IMR-90 (cell line): ENCODE results near the gene RYR3. TPM values are rescaled to one million over a fixed set of nuclear protein-coding genes. Genes with fewer than 3 reads are reported as not detected.

Experiments used
- ATAC-seq: fragments of 200-7000 bp; cut with Tn5 transposase; 2 replicates; pipeline ENCODE4 v1.9.1; 2020; ENCODE audit warnings: low read depth, mild to moderate bottlenecking, moderate library complexity
- BruUV-seq: library from RNA; stranded (reverse); fragments of 400-500 nt; replicated peaks from 2 replicates; lab custom pipeline; 2021; lab: Mats Ljungman, UMichigan
- CTCF ChIA-PET: fragments of 300-600 bp; formaldehyde crosslinking; extraction: SDS; loops from one replicate; lab custom pipeline; 2021; ENCODE audit warnings: antibody characterized with exemption; lab: Yijun Ruan, JAX
- POLR2A ChIA-PET: fragments of 300-600 bp; sonication (Branson Sonifier 250); formaldehyde crosslinking; loops from one replicate; lab custom pipeline; 2022; ENCODE audit warnings: antibody characterized with exemption; ENCODE audit not compliant: unreplicated experiment; lab: Charles Lee
- DNase-seq: peaks from one replicate; pipeline ENCODE4 v3.0.0; 2013
- H2AFZ ChIP-seq: replicated peaks from 2 replicates; pipeline ENCODE3; 2013; ENCODE audit warnings: low read length, mild to moderate bottlenecking; ENCODE audit not compliant: poor library complexity
- H2AK5ac ChIP-seq: 2 replicates; pipeline ENCODE4 v1.6.1; 2013; ENCODE audit warnings: low read depth, low read length, inconsistent platforms
- H2AK9ac ChIP-seq: replicated peaks from 2 replicates; pipeline ENCODE3; 2013; ENCODE audit warnings: mild to moderate bottlenecking, low read depth, low read length, moderate library complexity; ENCODE audit not compliant: poor library complexity
- H2BK120ac ChIP-seq: 2 replicates; pipeline ENCODE4 v1.6.1; 2013; ENCODE audit warnings: low read depth, low read length, inconsistent platforms
- H2BK15ac ChIP-seq: 3 replicates; pipeline ENCODE4 v1.6.1; 2013; ENCODE audit warnings: low read depth, low read length, inconsistent platforms
- H2BK20ac ChIP-seq: 2 replicates; pipeline ENCODE4 v1.6.1; 2013; ENCODE audit warnings: low read depth, mild to moderate bottlenecking, inconsistent platforms, low read length, moderate library complexity
- H2BK5ac ChIP-seq: 2 replicates; pipeline ENCODE4 v1.6.1; 2013; ENCODE audit warnings: mild to moderate bottlenecking, low read depth, low read length, inconsistent platforms; ENCODE audit not compliant: poor library complexity, severe bottlenecking
- H3K14ac ChIP-seq: replicated peaks from 2 replicates; pipeline ENCODE4 v1.6.1; 2013; ENCODE audit warnings: low read depth, low read length, inconsistent platforms
- H3K18ac ChIP-seq: 2 replicates; pipeline ENCODE4 v1.6.1; 2013; ENCODE audit warnings: low read depth, low read length, control low read depth
- H3K23ac ChIP-seq: 2 replicates; pipeline ENCODE4 v1.6.1; 2013; ENCODE audit warnings: low read depth, low read length, inconsistent platforms
- H3K27ac ChIP-seq: 2 replicates; pipeline ENCODE4 v1.5.1; 2013; ENCODE audit warnings: mild to moderate bottlenecking, control low read depth, low read length; ENCODE audit not compliant: insufficient read depth
- H3K27me3 ChIP-seq: 2 replicates; pipeline ENCODE4 v1.6.1; 2013; ENCODE audit warnings: low read length; ENCODE audit not compliant: control insufficient read depth, insufficient read depth
- H3K36me3 ChIP-seq: 2 replicates; pipeline ENCODE4 v1.6.1; 2013; ENCODE audit warnings: low read length, mixed read lengths; ENCODE audit not compliant: control insufficient read depth, insufficient read depth
- H3K4ac ChIP-seq: 2 replicates; pipeline ENCODE4 v1.6.1; 2013; ENCODE audit warnings: low read depth, low read length, inconsistent platforms
- H3K4me1 ChIP-seq: 2 replicates; pipeline ENCODE4 v1.6.1; 2013; ENCODE audit warnings: low read length, mixed read lengths; ENCODE audit not compliant: control insufficient read depth, insufficient read depth
- H3K4me2 ChIP-seq: 2 replicates; pipeline ENCODE4 v1.6.1; 2013; ENCODE audit warnings: low read depth, mild to moderate bottlenecking, control low read depth, low read length, moderate library complexity
- H3K4me3 ChIP-seq: 2 replicates; pipeline ENCODE4 v1.5.1; 2013; ENCODE audit warnings: low read depth, mild to moderate bottlenecking, control low read depth, low read length, moderate library complexity; ENCODE audit not compliant: insufficient read depth
- H3K56ac ChIP-seq: 2 replicates; pipeline ENCODE4 v1.6.1; 2013; ENCODE audit warnings: low read length, inconsistent platforms; ENCODE audit not compliant: insufficient read depth; ENCODE audit errors: extremely low read depth
- H3K79me1 ChIP-seq, 2 experiments: 2 replicates each; pipeline ENCODE4 v1.6.1; 2013; ENCODE audit warnings: low read length in 2 of 2, inconsistent platforms in 1 of 2, low read depth in 1 of 2
- H3K9ac ChIP-seq: 2 replicates; pipeline ENCODE4 v1.6.1; 2013; ENCODE audit warnings: low read depth, low read length, control low read depth
- H3K9me1 ChIP-seq: 2 replicates; pipeline ENCODE4 v1.6.1; 2013; ENCODE audit warnings: low read length, inconsistent platforms; ENCODE audit not compliant: insufficient read depth
- H3K9me3 ChIP-seq: 2 replicates; pipeline ENCODE4 v1.6.1; 2013; ENCODE audit warnings: low read length; ENCODE audit not compliant: control insufficient read depth, insufficient read depth
- H4K20me1 ChIP-seq: 2 replicates; pipeline ENCODE4 v1.6.1; 2013; ENCODE audit warnings: low read length, inconsistent platforms; ENCODE audit not compliant: insufficient read depth
- H4K5ac ChIP-seq: 2 replicates; pipeline ENCODE4 v1.6.1; 2013; ENCODE audit warnings: mild to moderate bottlenecking, low read depth, low read length, control low read depth
- H4K8ac ChIP-seq, 2 experiments: 2 replicates each; pipeline ENCODE4 v1.6.1; 2013; ENCODE audit warnings: low read depth in 2 of 2, low read length in 2 of 2, control low read depth in 1 of 2, inconsistent platforms in 1 of 2
- H4K91ac ChIP-seq: 2 replicates; pipeline ENCODE4 v1.6.1; 2013; ENCODE audit warnings: low read depth, low read length, inconsistent platforms; ENCODE audit not compliant: insufficient read depth
- CEBPB ChIP-seq: IDR thresholded peaks from 2 replicates; pipeline ENCODE4 v1.6.1; 2012; ENCODE audit warnings: low read depth, low read length, improper control_type of control experiment
- CHD1 ChIP-seq: IDR thresholded peaks from 2 replicates; pipeline ENCODE4 v1.6.1; 2012; ENCODE audit warnings: low read depth, low read length, improper control_type of control experiment
- CTCF ChIP-seq: conservative IDR thresholded peaks from 2 replicates; pipeline ENCODE4 v1.5.1; 2012; ENCODE audit warnings: mild to moderate bottlenecking, low read depth, low read length, improper control_type of control experiment
- ELK1 ChIP-seq: fragments of 150-350 bp; IDR thresholded peaks from 2 replicates; pipeline ENCODE4 v1.6.1; 2016; ENCODE audit warnings: low read depth, mild to moderate bottlenecking, low read length, moderate library complexity, borderline replicate concordance
- MXI1 ChIP-seq: IDR thresholded peaks from 2 replicates; pipeline ENCODE4 v1.6.1; 2012; ENCODE audit warnings: low read depth, mild to moderate bottlenecking, low read length, moderate library complexity, borderline replicate concordance
- RAD21 ChIP-seq: IDR thresholded peaks from 2 replicates; pipeline ENCODE4 v1.6.1; 2012; ENCODE audit warnings: low read length, improper control_type of control experiment
- RCOR1 ChIP-seq: IDR thresholded peaks from 2 replicates; pipeline ENCODE4 v1.6.1; 2012; ENCODE audit warnings: mild to moderate bottlenecking, low read length, improper control_type of control experiment; ENCODE audit not compliant: insufficient replicate concordance
- RFX5 ChIP-seq: IDR thresholded peaks from 2 replicates; pipeline ENCODE4 v1.8.0; 2012; ENCODE audit warnings: low read depth, mild to moderate bottlenecking, low read length, moderate library complexity
- WGBS, 2 experiments: methylation state at CpG; one replicate each; pipeline versions ENCODE4 v1.1.5 to v1.1.7; 2013; ENCODE audit warnings: missing lambda C conversion rate in 2 of 2; ENCODE audit not compliant: insufficient read length in 1 of 2; ENCODE audit errors: extremely low coverage in 2 of 2; 5-methylcytosine and 5-hydroxymethylcytosine counted together
- dilution Hi-C: fragments of 300-500 bp; cut with HindIII; formaldehyde crosslinking; loops from one replicate; pipeline ENCODE4 v1.14.3; 2018; ENCODE audit warnings: low sequenced_read_pairs; ENCODE audit not compliant: unreplicated experiment
- in situ Hi-C: fragments of 300-500 bp; cut with MboI; formaldehyde crosslinking; loops from 3 replicates; pipeline ENCODE4 v1.14.3; 2019; ENCODE audit warnings: low sequenced_read_pairs, inconsistent platforms, mixed read lengths
- intact Hi-C: fragments of 100-400 bp; cut with micrococcal nuclease; formaldehyde crosslinking; loops from 2 replicates; pipeline ENCODE4 v1.10.0; 2022
- polyA plus RNA-seq, 3 experiments: library from polyadenylated mRNA; depleted of rRNA; stranded (reverse); fragments of >200 nt; gene quantifications; 2 replicates each; pipeline ENCODE4 v1.2.3, GENCODE V29; 2012; ENCODE audit warnings: low replicate concordance in 1 of 3
- total RNA-seq: library from RNA; depleted of rRNA; stranded (reverse); fragments of >200 nt; gene quantifications from 2 replicates; pipeline ENCODE4 v1.2.3, GENCODE V29; 2012

The RYR3 gene
- total and polyA plus RNA-seq, 2 of the 4 experiments (the other 2 are of a cell fraction): 0.18 TPM; not detected in 1

- H4K91ac ChIP-seq: no peak overlapping the region
These were observed 17.3 kb downstream of the RYR3 start for GRCh38 chr15:33328106-33328505.

More at GRCh38 chr15:33328106-33328505, 17.3 kb downstream of the RYR3 start:
- H3K4ac ChIP-seq: no peak overlapping the region
- H3K79me1 ChIP-seq: no peaks in the 10 kb centered on the region
- H3K9me3 ChIP-seq: no peaks in the 10 kb centered on the region
- no peak overlapping the region for H2AK9ac ChIP-seq
- WGBS, 2 experiments: no CpG with 5 or more reads among the region's 3 CpGs
- CTCF ChIA-PET: no interaction called here
- H4K20me1 ChIP-seq: no peaks in the 10 kb centered on the region
- H3K27me3 ChIP-seq: peaks cover 3% of the 10 kb centered on the region; the same call in 1 of the 2 replicates
- H2BK15ac ChIP-seq: no peak overlapping the region
- ATAC-seq: no peak
- H3K4me1 ChIP-seq: no peaks in the 10 kb centered on the region
- no peaks in the 10 kb centered on the region for H3K9me1 ChIP-seq
- no peak overlapping the region for H4K8ac ChIP-seq
- H3K27ac ChIP-seq: no peak overlapping the region
- H3K36me3 ChIP-seq: no peaks in the 10 kb centered on the region
- no peak overlapping the region for H2AFZ ChIP-seq
- no peak overlapping the region for H2BK5ac ChIP-seq
- no peak overlapping the region for H2BK20ac ChIP-seq
- no peak for DNase-seq
- H3K9ac ChIP-seq: no peak overlapping the region
- intact Hi-C loops (no loop called here), in situ Hi-C loops (no loop called here), dilution Hi-C loops (no loop called here)
- H3K14ac ChIP-seq: no peak overlapping the region
- H3K18ac ChIP-seq: no peak overlapping the region
- no peak overlapping the region for H3K4me3 ChIP-seq
- BruUV-seq: no TSS peak
- H2AK5ac ChIP-seq: no peak overlapping the region
- H4K5ac ChIP-seq: no peak overlapping the region
- POLR2A ChIA-PET: no interaction called here
- no peak overlapping the region for H3K23ac ChIP-seq
- no peak overlapping the region for H3K56ac ChIP-seq
- TF ChIP-seq CHD1 (no peak), ELK1 (no peak), CTCF (no peak), RAD21 (no peak), MXI1 (no peak), CEBPB (no peak), RFX5 (no peak), RCOR1 (no peak)
- no peak overlapping the region for H2BK120ac ChIP-seq
- H3K4me2 ChIP-seq: no peak overlapping the region
